Sigmoid colon (tissue), 7 donors: ENCODE measurements around the gene TSPAN5. TPM values are rescaled to one million over a fixed set of nuclear protein-coding genes. Genes with fewer than 3 reads are reported as not detected.

Experiments used
- DNase-seq: peaks from one replicate; pipeline ENCODE4 v3.0.0-alpha.2; 2019
- H3K27ac ChIP-seq, 4 donors: fragments of 200-600 bp; sonication (generic); one replicate each; pipeline ENCODE4 v1.5.1; 2016 to 2019; ENCODE audit warnings: mild to moderate bottlenecking in 1 of 4
- H3K27me3 ChIP-seq, 3 donors: fragments of 200-600 bp; sonication (generic); one replicate each; pipeline ENCODE4 v1.5.1; 2019; ENCODE audit warnings: mild to moderate bottlenecking in 1 of 3
- H3K36me3 ChIP-seq, 4 donors: fragments of 200-600 bp; sonication (generic); one replicate each; pipeline ENCODE4 v1.5.1; 2016 to 2019
- H3K4me1 ChIP-seq, 4 donors: fragments of 200-600 bp; sonication (generic); one replicate each; pipeline ENCODE4 v1.5.1; 2017 to 2019
- H3K4me3 ChIP-seq, 4 donors: fragments of 200-600 bp; sonication (generic); one replicate each; pipeline ENCODE4 v1.5.1; 2017 to 2019; ENCODE audit warnings: mild to moderate bottlenecking in 2 of 4, moderate library complexity in 1 of 4
- H3K9me3 ChIP-seq, 4 donors: fragments of 200-600 bp in 3 of 4; sonication (generic) in 3 of 4; one replicate each; pipeline versions ENCODE4 v1.5.1 to v1.6.1; 2013 to 2019
- EP300 ChIP-seq, 4 donors: sonication (generic); formaldehyde crosslinking; IDR thresholded peaks; one replicate each; pipeline ENCODE4 v1.6.1; 2017; ENCODE audit warnings: antibody characterized with exemption in 4 of 4
- POLR2A ChIP-seq, 2 donors: fragments of 450-650 bp; IDR thresholded peaks; one replicate each; pipeline ENCODE4 v1.6.1; 2016; ENCODE audit warnings: antibody characterized with exemption in 2 of 2, mild to moderate bottlenecking in 2 of 2, moderate library complexity in 2 of 2
- POLR2AphosphoS5 ChIP-seq, 4 donors: sonication (generic); formaldehyde crosslinking; IDR thresholded peaks; one replicate each; pipeline ENCODE4 v1.6.1; 2017; ENCODE audit warnings: antibody characterized with exemption in 4 of 4
- whole genome bisulfite sequencing, 2 donors: extraction: QIAGEN DNeasy Blood & Tissue Kit; methylation state at CpG; one replicate each; pipeline ENCODE4 v1.1.7; 2013; 5-methylcytosine and 5-hydroxymethylcytosine counted together
- intact Hi-C: fragments of 100-400 bp; cut with DNase I; formaldehyde crosslinking; loops from one replicate; pipeline ENCODE4 v1.15.1; 2023
- polyA plus RNA-seq, 3 donors: library from polyadenylated mRNA; stranded (reverse); fragments of 200-250 nt; gene quantifications; one replicate each; pipeline ENCODE4 v1.2.3, GENCODE V29; 2013
- total RNA-seq, 4 donors: library from RNA; depleted of rRNA; stranded (reverse); fragments of >200 nt; gene quantifications; one replicate each; pipeline ENCODE4 v1.1.0, GENCODE V29; 2016
- TF ChIP-seq, protein P1 (sequence below), 4 experiments: fragments of 450-650 bp in 3 of 4; fragments of 200-600 bp in 1 of 4; IDR thresholded peaks; one replicate each; pipeline ENCODE4 v1.5.1; 2016 to 2019; ENCODE audit warnings: antibody characterized with exemption in 4 of 4, mild to moderate bottlenecking in 3 of 4, moderate library complexity in 2 of 4
- donor health status: healthy with polysubstance abuse.
- donor health status: Bipolar disorder and iron deficiency.
- donor health status: healthy.

Gene TSPAN5
- total and polyA plus RNA-seq, 7 donors = 1.2 to 18.6 (median 11.2) TPM

GRCh38 chr4:98614094-98614493, 44.3 kb downstream of the TSPAN5 start:
- Histone ChIP-seq H3K27ac (peak overlapping the region in 3 of 4 donors; percentile 14 to 32 (median 29)), H3K4me3 (no peak overlapping the region), H3K4me1 (peaks cover 0 to 58% (median 35%) of the 10 kb centered on the region in 4 donors), H3K27me3 (no peaks in the 10 kb centered on the region), H3K9me3 (no peaks in the 10 kb centered on the region), H3K36me3 (no peaks in the 10 kb centered on the region)
- TF ChIP-seq, protein P1, sequence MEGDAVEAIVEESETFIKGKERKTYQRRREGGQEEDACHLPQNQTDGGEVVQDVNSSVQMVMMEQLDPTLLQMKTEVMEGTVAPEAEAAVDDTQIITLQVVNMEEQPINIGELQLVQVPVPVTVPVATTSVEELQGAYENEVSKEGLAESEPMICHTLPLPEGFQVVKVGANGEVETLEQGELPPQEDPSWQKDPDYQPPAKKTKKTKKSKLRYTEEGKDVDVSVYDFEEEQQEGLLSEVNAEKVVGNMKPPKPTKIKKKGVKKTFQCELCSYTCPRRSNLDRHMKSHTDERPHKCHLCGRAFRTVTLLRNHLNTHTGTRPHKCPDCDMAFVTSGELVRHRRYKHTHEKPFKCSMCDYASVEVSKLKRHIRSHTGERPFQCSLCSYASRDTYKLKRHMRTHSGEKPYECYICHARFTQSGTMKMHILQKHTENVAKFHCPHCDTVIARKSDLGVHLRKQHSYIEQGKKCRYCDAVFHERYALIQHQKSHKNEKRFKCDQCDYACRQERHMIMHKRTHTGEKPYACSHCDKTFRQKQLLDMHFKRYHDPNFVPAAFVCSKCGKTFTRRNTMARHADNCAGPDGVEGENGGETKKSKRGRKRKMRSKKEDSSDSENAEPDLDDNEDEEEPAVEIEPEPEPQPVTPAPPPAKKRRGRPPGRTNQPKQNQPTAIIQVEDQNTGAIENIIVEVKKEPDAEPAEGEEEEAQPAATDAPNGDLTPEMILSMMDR (IDR thresholded peaks at IDR 0.05) = no peak
- no peak for TF ChIP-seq POLR2AphosphoS5 (IDR thresholded peaks at IDR 0.05)
- TF ChIP-seq POLR2A (IDR thresholded peaks at IDR 0.05) = no peak
- no peak for TF ChIP-seq EP300 (IDR thresholded peaks at IDR 0.05)
- no peak for DNase-seq
- intact Hi-C loops = no loop called here
- WGBS, 2 donors = 94 to 95% methylated on average over 3 of the region's 3 CpGs

DNA sequence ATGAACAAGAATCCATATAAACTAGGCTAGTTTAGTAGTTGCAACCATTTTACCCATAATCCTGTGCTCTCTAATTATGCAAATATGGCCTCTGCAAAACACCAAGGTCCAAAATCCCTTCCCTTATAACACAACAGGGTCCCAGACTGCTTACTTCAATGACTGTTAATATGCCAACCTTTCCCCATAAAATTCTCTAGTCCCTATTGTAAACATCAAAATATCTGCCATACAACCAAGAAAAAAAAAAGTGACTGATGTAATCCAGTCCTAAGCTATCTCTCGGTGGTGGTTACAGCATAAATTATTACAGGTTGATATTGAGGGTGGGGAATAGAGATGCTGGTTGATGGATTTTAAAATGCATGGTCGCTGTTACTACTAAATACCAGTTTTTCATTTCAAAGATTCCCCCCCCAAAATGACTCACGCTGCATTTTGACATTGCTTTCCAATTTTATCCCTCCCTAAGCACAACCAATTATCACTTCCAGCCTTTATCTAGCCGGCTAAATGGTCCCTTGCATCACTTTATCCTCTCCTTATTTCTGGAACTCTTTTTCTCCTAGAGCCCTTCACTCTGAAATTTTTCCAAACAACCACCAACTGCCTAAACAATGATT, 44.8 kb downstream of the TSPAN5 start:
- DNase-seq = no peak
- Histone ChIP-seq H3K4me3 (no peak overlapping the region), H3K36me3 (no peaks in the 10 kb centered on the region), H3K4me1 (peaks cover 0 to 55% (median 35%) of the 10 kb centered on the region in 4 donors), H3K27ac (peak overlapping the region in 3 of 4 donors; percentile 14 to 32 (median 29)), H3K27me3 (no peaks in the 10 kb centered on the region), H3K9me3 (no peaks in the 10 kb centered on the region)
- intact Hi-C loops = no loop called here
- WGBS, 2 donors = 85 to 88% methylated on average over 4 of the region's 4 CpGs
- TF ChIP-seq, protein P1 (IDR thresholded peaks at IDR 0.05) = no peak
- TF ChIP-seq POLR2A (IDR thresholded peaks at IDR 0.05) = no peak

DNA sequence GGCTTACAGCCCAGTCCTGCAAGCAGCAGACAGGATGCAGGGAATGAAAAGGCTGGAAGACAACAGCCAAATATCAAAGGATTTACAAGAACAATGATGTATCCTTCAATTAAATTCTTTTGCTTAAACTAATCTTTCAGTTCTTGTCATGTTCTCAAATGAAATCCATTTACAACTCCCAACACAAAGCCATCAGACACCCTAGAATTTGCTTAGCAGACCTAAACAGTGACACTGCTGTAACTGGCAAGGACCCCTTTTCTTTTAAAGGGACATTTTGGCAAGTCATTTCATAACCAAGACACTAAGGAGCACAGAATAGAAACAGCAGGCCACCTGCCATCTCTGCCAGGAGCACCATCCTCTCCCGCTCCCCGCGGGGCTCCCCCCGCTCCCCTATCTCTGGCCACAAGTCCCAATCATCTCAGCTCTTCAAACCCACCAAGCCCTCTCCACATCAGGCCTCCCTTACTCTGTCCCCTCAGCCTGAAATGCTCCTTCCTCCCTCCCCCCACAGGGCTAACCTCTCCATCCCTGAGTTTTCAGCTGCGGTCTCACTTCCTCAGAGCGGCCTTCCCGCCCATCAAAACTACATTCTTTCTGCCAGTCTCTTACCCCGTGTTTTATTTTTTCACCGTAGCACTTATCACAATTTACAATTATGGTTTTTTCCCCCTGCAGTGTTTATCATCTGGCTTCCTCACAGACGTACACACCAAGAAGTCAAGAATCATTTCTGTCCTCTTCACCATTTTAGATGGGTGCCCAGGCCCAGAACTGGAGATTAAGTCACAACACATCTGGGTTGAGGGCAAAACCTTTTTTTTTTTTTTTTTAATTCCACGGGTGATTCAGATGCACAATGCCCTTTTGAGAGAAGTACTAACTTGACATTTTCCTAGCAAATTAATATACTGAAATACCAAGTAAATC, 45.8 kb downstream of the TSPAN5 start:
- H3K27ac ChIP-seq = peak overlapping the region in 2 of 4 donors; percentile 29

DNA sequence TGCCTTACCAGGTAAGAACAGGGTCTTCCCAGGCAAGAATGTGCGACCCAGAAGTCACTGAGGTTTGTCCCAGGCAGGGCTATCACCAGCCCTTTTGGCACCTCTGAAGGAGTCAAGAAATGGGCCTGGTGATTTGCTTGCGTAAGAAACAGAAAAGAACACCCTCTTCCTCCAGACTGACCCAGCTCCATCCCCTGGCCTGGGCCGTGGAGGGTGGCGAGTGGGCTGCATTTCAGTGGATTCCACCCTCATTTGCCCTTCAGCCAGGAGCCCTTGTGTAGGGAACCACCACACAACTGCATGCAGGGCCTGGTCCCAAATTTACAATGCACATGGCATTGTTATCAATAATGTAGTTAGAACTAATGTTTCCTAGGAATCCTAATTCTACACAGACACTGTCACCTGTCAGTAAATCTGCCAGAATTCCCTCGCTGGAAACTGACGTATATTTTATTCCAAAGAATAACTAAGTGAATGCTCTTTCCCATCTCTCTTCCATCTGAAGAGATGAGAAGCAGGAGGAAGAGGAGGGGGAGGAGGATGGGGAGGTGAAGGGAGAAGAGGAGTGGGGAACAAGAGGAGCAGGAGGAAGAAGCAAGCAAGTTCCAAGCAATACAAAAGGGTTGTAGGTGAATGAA, 46.6 kb downstream of the TSPAN5 start:
- H3K36me3 ChIP-seq = no peaks in the 10 kb centered on the region
- intact Hi-C loops = no loop called here
- H3K4me3 ChIP-seq = no peak overlapping the region
- TF ChIP-seq, protein P1 (IDR thresholded peaks at IDR 0.05) = no peak
- TF ChIP-seq POLR2A (IDR thresholded peaks at IDR 0.05) = no peak
- no peak for TF ChIP-seq POLR2AphosphoS5 (IDR thresholded peaks at IDR 0.05)
- TF ChIP-seq EP300 (IDR thresholded peaks at IDR 0.05) = no peak
- H3K4me1 ChIP-seq = peaks cover 0 to 45% (median 31%) of the 10 kb centered on the region in 4 donors
- 95 to 96% methylated on average over 6 of the region's 6 CpGs for WGBS, 2 donors
- DNase-seq = no peak
- no peak overlapping the region for H3K27ac ChIP-seq
- H3K27me3 ChIP-seq = no peaks in the 10 kb centered on the region
- no peaks in the 10 kb centered on the region for H3K9me3 ChIP-seq

More for the DNA sequence above, 45.8 kb downstream of the TSPAN5 start:
- no peaks in the 10 kb centered on the region for H3K9me3 ChIP-seq
- TF ChIP-seq EP300 (IDR thresholded peaks at IDR 0.05) = no peak
- no peak for TF ChIP-seq POLR2A (IDR thresholded peaks at IDR 0.05)
- DNase-seq = no peak
- no peaks in the 10 kb centered on the region for H3K27me3 ChIP-seq
- intact Hi-C loops = no loop called here
- H3K4me3 ChIP-seq = no peak overlapping the region
- WGBS, 2 donors = 56 to 78% methylated on average over 11 of the region's 11 CpGs
- no peaks in the 10 kb centered on the region for H3K36me3 ChIP-seq
- H3K4me1 ChIP-seq = peaks cover 0 to 48% (median 33%) of the 10 kb centered on the region in 4 donors
